GM18909 (cell line): ENCODE results near the gene SNX18.

Source experiments
- ATAC-seq: cut with Tn5 transposase; IDR thresholded peaks from one replicate; pipeline ENCODE4 v1.9.1; 2021; ENCODE audit warnings: mild to moderate bottlenecking; ENCODE audit not compliant: unreplicated experiment, poor library complexity

The SNX18 gene

DNA sequence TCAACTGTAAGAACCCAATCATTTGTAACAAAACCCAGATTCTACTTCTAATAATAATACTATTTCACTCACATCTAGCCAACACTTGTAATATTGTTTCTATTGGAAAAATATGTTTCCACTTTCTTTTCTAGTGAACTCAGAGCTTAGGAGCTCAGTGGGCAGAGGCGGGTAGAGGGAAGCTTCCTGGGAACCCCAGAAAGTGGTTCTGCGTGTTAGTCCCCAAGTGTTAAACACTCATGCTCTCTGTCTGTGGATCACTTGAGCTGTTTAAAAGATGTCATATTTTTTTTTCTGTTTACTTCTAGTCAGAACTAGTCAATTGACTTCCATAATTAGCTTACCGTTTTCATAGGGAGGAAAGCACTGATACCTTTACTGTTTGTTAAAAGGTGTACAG lies 20.6 kb downstream of the SNX18 start:
- ATAC-seq: no peak

DNA sequence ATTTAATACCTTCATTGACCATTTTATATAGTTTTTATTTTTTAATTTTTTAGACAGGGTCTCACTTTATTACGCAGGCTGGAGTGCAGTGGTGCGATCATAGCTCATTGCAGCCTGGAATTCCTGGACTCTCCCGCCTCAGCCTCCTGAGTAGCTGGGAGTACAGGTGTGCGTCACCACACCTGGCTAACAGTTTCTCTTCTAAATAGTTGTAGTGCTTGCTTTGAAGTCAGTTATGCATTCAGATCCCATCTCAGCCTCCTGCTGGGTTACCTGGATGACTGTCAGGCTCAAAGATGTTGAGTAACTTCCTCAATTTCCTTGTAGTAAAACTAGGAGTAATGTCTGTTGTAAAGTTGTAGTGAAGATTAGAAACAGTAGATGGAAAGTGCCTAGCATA lies 21.4 kb downstream of the SNX18 start:
- ATAC-seq: no peak

DNA sequence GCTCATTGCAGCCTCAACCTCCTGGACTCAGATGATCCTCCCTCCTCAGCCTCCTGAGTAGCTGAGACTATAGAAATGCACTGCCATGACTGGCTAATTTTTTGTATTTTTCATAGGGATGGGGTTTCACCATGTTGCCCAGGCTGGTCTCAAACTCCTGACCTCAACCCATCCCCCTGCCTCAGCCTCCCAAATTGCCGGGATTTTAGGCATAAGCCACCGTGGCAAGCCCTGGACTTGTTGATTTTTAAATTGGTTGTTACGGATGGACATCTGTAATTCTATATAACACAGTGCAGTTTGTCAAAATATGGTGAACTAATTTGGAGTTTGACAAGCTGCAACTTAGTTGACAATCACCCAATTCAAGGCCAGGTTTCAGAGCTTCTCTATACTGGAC lies 22.7 kb downstream of the SNX18 start:
- ATAC-seq: no peak

DNA sequence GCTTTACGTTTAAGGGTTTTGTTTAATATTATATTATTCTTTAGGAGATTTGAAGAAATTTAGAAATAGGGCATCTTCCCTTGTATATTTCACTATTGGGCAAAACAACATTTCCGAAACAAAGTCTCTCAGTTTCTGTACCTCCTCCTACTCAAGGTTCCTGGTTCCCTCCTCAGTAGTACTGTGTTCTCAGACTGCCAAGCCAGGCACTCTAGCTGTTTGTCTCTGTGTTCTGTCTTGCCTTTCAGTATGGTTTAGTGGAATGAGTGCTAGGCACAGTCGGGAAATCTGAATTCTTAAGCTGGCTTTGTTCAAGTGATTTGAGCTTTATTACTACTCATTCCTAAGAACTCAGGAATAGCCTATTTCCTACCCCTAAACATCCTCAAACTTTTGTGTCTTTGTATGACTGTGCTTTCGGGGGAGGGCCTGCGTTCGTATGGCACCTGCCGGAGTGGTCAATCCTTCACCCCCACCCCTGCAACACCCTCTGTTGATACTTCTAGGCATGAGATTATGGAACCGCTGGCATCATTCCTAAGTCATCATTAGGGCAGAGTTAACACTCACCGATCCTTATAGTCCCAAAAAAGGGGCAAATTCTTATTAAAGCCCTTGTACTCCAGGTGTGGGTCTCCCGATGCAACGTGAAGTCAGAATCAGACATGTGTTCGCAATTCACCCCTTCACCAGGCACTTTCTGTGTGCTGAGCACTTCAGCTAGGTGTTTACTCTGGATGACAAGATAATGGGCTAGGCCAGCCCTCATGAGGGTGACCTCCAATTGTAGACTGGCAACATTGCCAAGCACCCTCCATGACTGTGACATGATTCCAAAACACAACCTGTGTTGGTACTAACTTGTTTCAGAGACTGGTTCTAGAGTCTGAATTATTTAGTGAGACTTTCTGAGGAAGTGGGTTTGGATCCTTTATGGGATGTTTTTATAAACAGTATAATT lies 24.5 kb downstream of the SNX18 start:
- no peak for ATAC-seq

DNA sequence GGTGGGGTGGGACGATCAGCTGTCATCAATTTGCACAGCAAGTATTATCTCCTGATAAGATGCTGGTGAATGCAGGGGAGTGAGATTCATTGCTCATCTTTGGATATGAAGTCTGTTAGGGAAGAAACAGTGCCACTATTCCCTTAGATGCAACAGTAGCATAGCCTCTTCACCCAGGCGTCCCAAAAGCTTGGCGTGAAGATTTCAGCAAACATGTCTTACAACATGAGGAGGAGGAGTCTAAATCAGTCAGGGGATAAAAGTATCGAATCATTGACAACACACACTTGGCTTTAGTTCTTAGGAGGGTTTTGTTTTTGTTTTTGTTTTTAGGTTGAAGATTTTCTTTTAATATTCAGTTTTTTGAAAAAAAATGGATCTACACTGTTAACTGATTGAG lies 26.5 kb downstream of the SNX18 start:
- no peak for ATAC-seq

DNA sequence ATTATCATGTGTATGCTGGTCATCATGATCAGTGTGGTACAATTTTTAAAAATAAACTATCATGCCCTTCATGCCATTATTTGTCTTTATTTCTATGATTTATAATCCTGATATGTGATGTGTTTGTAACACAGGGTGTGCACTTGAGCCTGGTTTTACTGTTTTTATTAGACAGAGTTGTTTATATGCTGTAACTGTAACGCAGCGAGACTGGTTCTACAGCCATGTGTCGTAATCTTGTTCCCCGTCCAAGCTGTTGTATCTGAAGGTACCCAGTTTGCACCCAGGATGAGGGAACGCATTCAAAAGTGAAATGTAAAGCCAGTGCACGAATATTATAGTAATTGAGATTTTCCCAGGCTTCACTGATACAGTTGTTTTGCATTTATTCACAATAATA lies 28.2 kb downstream of the SNX18 start:
- ATAC-seq: no peak

DNA sequence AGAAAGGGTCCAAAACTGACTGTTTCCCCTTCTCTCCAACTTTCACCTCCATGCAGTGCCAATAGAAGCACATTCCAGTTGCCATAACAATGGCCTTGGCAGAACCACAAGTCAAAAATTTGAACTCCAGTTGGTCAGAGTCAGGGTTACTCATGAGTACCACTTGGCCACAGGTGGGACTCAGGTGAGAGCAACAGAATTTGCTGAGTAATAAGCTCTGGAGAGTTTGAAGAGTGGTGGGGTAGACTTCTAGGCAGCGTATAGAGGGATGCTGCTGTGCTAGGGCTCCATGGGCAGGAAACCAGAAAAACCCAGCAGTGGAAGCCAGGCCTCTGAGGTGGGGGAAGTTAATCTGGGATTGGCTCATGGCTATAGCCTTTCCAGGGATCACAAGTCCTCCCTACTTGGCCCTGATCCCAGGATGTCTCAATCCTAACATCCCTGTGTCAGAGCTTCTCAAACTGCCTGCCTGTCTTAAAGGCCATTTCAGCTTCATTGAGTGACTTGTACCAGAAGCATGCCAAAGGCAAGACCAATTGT lies 30.2 kb downstream of the SNX18 start:
- ATAC-seq: no peak

DNA sequence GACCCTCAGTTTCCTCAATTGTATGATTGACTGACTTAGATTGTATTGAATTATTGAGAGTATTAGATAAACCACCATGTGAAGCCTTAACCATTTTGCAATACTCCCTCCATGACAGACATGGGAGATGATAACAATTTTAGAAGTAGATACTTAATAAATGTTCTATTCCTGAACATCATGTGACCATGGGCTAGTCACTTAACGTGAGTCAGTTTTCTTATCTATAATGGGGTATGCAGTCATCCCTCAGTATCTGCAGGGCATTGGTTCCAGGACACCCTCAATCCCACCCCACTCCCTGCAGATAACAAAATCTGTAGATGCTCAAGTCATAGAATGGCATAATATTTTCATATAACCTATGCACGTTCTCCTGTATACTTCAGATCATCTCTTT lies 31.0 kb downstream of the SNX18 start:
- no peak for ATAC-seq

DNA sequence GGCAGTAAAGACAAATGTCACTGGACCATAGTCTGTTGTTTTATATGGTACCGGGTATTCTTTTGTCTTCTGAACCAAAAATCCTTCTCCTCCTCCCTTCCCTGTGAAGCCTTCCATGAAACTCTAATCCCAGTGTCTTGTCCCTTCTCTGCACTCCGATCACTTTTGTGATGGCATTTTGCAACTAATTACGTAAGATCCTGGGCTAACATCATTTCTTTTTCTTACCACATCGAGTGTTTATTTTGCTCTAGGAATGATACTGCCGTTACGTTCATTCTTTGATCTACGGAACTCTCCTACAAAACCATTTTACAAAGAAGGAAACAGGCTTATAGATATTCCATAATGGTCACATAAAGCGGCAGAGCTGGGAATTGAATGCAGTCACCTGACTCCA lies 33.7 kb downstream of the SNX18 start:
- no peak for ATAC-seq

DNA sequence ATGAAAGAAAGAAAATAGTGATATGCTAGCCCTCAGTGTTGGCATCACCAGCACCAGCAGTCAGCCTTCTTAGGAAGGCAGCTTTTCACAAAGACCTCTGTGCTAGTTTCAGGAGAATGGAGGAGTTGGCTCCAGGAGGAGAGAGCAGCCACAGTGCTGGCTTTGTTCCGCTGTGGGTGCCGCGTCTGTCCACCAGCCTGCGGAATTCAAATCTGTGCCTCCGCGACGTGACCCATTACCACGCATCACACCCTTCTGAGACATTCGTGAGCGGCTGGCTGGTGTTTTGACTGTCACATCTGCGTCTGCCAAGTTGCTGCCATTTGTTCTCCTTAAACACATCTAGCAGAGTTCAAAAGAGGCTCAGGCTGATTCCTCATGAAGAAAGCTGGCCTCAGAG lies 34.4 kb downstream of the SNX18 start:
- no peak for ATAC-seq

DNA sequence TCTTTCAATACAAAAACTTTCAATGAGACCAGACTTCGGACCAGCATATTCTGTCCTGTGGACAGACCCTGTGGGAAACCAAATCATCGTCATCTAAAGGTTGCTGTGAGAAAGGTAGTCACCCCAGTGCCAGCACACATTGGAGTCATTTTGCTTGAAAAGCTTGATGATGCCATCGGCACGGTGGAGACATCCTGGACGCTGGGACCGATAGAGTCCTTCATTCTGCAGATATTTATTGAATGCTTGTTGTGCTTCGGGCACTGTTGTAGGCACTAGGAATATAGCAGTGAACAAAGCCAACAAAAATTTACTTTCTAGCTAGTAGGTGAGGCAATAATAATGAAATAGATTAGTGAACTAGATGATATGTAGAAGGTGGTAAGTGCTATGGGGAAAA lies 34.9 kb downstream of the SNX18 start:
- no peak for ATAC-seq

DNA sequence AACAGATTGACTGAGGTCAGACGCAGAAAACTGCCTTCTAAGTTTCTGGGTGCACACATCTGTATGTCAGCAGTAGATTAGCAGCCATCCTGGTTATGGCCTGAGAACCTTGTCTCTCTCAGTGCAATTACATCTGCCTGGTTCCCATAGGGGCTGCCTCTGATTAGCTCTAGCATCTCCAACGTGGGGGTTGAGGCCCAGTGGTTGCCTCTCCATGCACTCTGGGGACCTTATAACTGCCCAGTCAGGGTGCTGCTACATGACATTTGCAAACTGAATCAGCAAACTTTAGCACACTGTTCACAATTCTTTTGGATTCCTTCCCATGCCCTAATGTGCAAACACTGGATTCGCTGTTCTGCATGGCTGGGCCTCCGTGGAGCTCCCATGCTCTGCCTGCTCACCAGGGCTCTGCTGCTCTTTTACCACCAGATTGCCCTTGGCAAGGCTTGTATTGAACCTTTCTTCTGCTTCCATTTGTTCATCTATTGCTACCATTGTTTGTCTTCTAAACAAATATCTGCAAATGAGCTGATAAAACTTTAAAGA lies 36.2 kb downstream of the SNX18 start:
- ATAC-seq: no peak

DNA sequence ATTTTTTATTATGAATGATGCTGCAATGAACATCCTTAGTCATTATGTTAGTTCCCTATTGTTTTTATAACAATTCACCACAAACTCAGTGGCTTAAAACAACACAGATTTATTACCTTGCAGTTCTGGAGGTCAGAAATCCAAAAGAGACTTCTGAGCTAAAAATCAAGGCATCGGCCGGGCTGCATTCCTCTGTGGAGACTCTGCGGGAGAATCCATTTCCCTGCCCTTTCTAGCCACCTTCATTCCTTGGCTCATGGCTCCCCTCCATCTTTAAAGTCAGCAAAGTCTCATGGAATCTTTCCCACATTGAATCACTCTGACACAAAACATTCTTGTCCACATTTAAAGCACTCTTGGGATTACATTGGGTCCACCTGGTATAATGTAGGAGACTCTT lies 38.6 kb downstream of the SNX18 start:
- ATAC-seq: no peak

DNA sequence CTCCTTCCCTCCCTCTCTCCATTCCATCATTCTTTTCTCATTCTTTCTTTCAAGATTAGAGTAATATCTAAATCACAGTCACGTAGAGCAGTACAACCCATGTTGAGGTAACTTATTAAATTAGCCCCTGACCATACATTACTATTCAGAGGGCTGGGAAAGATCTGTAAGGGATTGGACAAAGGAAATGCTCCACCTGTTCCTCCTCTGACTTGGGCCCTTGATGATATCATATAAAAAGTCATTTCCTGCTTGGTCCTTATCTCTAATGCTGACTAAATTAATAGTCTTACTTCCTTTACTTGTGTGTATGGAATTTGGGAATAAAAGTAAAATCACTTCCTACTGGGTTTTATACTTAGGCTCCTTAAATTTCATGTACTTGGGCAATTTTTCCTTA lies 40.8 kb downstream of the SNX18 start:
- no peak for ATAC-seq

DNA sequence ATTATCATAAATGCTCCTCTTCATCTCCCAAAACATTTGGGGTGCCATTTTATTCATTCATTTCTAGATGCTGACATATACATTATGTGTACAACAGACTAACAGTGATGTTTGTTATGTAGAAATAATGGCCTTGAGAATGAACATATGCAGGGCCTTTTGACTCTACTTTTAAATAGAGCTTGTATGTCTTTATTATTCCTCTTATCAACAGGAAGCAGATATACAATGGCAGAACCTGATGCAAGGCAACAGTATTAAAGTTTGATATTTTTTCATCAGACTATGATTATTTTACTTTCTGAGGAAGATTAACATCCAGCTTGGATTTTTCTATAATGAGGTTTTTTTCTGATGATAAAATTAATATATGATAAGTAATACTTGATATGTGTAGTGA lies 44.1 kb downstream of the SNX18 start:
- ATAC-seq: no peak

DNA sequence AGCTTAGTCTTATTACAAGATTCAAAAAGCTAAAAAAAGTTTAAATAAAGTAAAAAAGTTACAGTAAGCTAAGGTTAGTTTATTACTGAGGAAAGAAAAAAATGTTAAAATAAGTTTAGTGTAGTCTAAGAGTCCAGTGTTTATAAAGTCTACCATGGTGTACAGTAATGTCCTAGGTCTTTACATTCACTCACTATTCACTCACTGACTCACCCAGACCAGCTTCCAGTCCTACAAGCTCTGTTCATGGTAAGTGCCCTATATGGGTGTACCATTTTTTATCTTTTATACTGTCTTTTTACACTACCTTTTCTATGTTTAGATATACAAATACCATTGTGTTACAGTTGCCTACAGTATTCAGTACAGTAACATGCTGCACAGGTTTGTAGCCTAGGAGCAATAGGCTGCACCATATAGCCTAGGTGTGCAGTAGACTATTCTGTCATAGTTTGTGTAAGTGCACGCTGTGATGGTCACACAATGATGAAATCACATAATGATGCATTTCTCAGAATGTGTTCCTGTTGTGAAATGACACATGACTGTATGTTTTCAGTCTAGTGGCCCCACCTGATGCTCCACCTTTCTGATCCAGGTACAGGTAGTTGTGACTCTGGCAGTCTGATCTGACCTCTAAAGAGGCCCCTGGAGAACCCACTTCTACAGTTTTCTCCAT lies 45.7 kb downstream of the SNX18 start:
- ATAC-seq: no peak

DNA sequence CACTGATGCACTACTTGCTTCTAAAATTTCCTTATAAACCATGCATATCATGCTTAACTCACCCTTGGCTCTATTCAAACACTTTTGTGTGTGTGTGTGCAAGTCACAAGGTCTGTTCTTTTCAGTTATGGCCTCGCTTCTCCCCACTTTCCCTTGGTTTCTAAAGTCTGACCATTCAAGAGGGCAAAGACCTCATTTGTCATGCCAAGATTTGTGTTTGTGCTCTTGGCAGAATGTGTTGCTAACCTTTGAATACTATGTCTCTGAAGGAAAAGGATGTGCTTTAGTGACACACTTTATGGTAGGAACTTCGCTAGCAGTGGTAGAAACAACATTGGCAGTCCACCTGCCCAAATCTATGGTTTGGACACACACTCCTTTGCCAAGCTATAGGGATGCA lies 50.4 kb downstream of the SNX18 start:
- no peak for ATAC-seq

DNA sequence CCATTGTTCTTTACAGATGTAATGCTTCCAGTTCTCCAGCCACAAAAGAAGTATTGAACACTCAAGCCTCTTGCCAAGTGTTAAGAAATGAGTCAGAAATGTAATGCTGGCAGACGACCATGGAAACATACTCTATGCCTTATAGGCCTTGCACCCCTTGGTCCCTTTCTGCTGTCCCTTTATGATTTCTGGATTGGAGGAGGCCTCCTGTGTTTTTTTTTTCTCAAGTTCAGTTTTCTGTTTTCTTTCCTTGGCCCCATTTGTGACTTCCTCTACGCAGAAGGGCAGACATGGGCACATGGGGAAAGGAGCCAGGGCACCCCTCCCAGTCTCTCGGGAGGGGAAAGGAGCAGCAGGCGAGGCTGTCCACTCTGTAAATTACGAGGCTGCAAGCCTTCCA lies 53.4 kb downstream of the SNX18 start:
- ATAC-seq: no peak

DNA sequence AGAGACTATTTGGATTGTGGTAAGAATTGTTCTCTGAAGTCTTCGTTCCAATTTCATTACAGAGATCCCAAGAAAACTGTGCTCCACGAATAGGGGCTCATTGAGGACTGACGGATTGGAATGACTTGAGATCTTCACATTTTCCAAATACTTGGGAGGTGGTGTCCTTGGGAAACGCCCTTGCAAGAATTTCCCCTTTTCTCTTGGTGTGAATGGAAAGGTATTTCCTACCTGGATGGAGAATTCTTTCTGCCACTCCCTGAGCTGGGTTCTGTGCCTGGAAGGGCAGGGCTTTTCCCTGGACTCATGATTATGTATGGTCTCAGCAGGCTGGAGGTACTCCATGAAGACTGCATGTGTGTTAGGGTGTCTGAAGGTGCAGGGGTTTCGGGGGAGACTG lies 53.9 kb downstream of the SNX18 start:
- no peak for ATAC-seq

DNA sequence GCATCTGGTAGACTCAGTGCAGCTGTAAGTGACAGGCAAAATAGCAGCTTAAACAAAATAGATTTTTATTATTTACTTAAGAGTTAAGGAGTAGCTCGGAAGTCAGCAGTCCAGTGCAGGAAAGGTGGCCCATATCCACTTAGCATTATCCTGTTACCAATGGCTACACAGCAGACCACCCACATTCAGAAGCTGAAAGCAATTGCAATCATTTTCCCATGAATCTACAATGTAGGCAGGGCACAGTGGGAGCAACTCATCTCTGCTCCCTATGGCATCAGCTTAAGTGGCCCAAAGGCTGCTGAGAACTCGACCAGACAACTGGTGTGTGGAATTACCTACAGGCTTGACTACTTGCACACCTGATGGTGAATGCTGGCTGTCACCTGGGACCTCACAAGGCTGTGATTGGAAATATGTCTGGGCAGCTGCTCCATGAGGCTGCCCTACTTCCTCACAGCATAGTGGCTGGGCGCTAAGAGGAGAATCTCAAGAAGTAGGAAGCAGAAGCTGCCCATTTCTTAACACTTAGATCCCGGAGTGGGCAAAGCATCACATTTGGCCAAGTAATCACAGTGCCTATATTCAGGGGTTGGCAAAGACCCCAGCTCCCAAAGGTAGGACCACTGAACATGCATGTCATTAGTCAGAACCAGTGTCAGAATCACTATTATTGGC lies 56.4 kb downstream of the SNX18 start:
- ATAC-seq: no peak

DNA sequence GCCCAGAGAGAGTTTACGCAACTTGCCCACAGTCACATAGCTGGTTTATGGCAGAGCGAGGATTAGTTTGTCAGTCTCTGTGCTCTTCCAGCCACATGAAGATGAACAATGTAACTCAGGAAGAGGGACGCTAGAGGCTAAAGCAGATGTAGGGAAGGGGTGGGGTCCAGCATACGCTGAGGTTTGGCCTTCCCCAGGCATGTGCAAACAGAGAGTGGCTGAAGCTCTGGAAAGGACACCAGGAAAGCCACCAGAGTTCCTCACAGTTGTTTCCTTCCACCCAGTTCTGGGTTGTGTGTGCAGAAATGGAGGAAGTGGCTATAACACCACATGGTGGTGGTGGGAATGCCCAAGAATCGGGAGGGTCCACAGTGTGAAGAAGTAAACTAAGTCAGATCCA lies 60.0 kb downstream of the SNX18 start:
- no peak for ATAC-seq
